Uterus (tissue), 2 donors: Measurements from ENCODE around the gene FUT3.

ENCODE experiments used
- CTCF ChIP-seq, 4 experiments: fragments of 200-600 bp in 2 of 4; fragments of 450-650 bp in 2 of 4; sonication (generic) in 2 of 4; IDR thresholded peaks; one replicate each; pipeline ENCODE4 v1.5.1; 2016 to 2019; ENCODE audit warnings: antibody characterized with exemption in 4 of 4, mild to moderate bottlenecking in 2 of 4, moderate library complexity in 1 of 4
- POLR2A ChIP-seq, 2 donors: fragments of 450-650 bp; IDR thresholded peaks; one replicate each; pipeline ENCODE4 v1.6.1; 2016; ENCODE audit warnings: antibody characterized with exemption in 2 of 2, mild to moderate bottlenecking in 1 of 2, moderate library complexity in 1 of 2

- TF ChIP-seq CTCF (IDR thresholded peaks at IDR 0.05), result no peak
- TF ChIP-seq POLR2A (IDR thresholded peaks at IDR 0.05), result no peak
Measured at GRCh38 chr19:5851302-5851701, at the start of gene FUT3.
